SK-N-MC (cell line): ENCODE results near the gene RRM2.

ENCODE experiments used
- EZH2 ChIP-seq: fragments of 200-600 bp; sonication (generic); IDR thresholded peaks from one replicate; pipeline ENCODE4 v1.6.1; 2017; ENCODE audit warnings: antibody characterized with exemption
- POLR2AphosphoS5 ChIP-seq: IDR thresholded peaks from 2 replicates; pipeline ENCODE4 v1.6.1; 2012; ENCODE audit warnings: mild to moderate bottlenecking, low read depth, low read length, borderline replicate concordance

DNA sequence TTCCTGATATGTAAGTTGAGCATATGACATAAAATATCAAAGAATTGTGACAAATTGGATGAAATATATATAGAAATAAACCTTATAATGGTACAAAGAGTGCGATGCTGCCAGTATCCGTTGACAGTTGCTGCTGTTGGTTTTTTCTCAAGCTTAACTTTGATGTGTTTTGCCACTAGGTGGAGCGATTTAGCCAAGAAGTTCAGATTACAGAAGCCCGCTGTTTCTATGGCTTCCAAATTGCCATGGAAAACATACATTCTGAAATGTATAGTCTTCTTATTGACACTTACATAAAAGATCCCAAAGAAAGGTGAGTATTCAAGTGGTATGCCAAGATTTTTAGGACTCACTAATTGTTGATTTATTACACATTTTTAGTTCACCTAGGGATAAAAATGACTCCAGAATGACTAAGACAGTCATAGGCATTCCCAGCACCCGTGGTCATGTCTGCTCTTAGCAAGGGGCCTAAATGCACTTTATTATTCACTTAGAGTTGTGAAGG lies 2.1 kb downstream of the RRM2 start:
- TF ChIP-seq POLR2AphosphoS5 (no peak), EZH2 (no peak)
